Measurements from ENCODE around the gene DPF3. TPM values are rescaled to one million over a fixed set of nuclear protein-coding genes. Genes with fewer than 3 reads are reported as not detected.

Gene DPF3
- total RNA-seq, 1 donor from 2014 or later = 0.11 TPM

DNA sequence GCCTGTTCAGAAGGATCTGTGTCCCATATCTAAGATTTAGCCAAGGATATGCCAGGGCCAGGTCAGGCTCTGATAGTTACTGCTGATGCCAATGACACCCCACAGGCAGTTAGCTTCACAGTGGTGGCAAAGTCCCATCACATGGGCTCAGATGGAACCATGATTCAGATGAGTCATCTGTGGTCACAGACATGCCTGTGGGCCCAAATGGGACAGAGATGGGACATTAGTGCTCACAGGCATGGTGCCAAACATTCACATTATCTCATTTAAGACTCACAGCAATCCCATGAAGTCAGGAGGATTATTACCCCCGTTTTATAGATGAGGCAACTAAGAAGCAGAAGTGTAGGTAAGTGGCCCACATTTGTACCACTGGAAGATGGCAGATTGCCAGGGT lies 207.8 kb downstream of the DPF3 start:
- H3K4me1 ChIP-seq = no peaks in the 10 kb centered on the region
- no peak overlapping the region for H3K4me3 ChIP-seq
- no peaks in the 10 kb centered on the region for H3K27me3 ChIP-seq
- no peaks in the 10 kb centered on the region for H3K36me3 ChIP-seq
- TF ChIP-seq, protein P1, sequence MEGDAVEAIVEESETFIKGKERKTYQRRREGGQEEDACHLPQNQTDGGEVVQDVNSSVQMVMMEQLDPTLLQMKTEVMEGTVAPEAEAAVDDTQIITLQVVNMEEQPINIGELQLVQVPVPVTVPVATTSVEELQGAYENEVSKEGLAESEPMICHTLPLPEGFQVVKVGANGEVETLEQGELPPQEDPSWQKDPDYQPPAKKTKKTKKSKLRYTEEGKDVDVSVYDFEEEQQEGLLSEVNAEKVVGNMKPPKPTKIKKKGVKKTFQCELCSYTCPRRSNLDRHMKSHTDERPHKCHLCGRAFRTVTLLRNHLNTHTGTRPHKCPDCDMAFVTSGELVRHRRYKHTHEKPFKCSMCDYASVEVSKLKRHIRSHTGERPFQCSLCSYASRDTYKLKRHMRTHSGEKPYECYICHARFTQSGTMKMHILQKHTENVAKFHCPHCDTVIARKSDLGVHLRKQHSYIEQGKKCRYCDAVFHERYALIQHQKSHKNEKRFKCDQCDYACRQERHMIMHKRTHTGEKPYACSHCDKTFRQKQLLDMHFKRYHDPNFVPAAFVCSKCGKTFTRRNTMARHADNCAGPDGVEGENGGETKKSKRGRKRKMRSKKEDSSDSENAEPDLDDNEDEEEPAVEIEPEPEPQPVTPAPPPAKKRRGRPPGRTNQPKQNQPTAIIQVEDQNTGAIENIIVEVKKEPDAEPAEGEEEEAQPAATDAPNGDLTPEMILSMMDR (IDR thresholded peaks at IDR 0.05) = no peak
- intact Hi-C loops (cut with DNase I) = no loop called here
- H3K27ac ChIP-seq = no peak overlapping the region
- no peaks in the 10 kb centered on the region for H3K9me3 ChIP-seq
- no peak for DNase-seq (ENCODE audit: low spot score in 2 of 2)

DNA sequence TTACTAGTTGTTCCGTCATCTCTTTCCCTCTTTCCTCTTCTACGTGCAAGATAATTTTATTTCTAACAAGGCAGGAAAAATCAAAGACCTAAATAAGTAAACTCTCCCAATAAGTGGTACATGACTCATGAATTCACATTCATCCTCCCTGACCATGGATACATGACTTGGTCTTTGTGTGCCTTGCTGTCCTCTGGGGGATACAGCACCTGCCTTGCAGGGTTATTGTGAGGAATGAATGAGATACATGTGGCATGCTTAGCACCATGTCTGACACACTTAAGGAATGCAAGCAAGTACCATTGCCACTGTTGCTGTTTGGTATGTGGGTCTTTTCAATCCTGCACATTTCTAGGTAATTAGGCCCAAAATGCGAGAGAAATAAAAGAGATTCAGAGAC lies 208.4 kb downstream of the DPF3 start:
- TF ChIP-seq, protein P1 (IDR thresholded peaks at IDR 0.05) = no peak
- Histone ChIP-seq H3K4me3 (no peak overlapping the region), H3K27ac (no peak overlapping the region), H3K9me3 (no peaks in the 10 kb centered on the region), H3K27me3 (no peaks in the 10 kb centered on the region), H3K36me3 (no peaks in the 10 kb centered on the region), H3K4me1 (no peaks in the 10 kb centered on the region)
- no peak for DNase-seq (ENCODE audit: low spot score in 2 of 2)
- intact Hi-C loops (cut with DNase I) = no loop called here

DNA sequence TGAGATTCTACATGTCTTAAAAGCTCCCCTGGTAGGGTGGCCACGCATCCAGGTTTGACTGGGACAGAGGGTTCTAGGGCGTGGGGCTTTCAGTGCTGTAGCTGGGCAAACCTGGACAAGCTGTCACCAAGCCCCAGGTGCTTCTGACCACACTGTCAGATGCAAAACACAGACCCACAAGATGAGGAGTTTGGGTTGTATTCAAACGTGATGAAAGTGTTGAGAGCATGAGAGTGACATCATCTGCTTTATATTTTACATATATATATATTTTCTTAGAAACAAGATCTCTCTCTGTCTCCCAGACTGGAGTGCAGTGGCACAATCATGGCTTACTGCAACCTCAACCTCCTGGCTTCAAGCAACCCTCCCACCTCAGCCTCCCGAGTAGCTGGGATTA lies 210.1 kb downstream of the DPF3 start:
- H3K27me3 ChIP-seq = no peaks in the 10 kb centered on the region
- no peak overlapping the region for H3K4me3 ChIP-seq
- TF ChIP-seq, protein P1 (IDR thresholded peaks at IDR 0.05) = no peak
- no peaks in the 10 kb centered on the region for H3K36me3 ChIP-seq
- no peaks in the 10 kb centered on the region for H3K9me3 ChIP-seq
- no peak for DNase-seq (ENCODE audit: low spot score in 2 of 2)
- no peaks in the 10 kb centered on the region for H3K4me1 ChIP-seq
- intact Hi-C loops (cut with DNase I) = no loop called here
- no peak overlapping the region for H3K27ac ChIP-seq

DNA sequence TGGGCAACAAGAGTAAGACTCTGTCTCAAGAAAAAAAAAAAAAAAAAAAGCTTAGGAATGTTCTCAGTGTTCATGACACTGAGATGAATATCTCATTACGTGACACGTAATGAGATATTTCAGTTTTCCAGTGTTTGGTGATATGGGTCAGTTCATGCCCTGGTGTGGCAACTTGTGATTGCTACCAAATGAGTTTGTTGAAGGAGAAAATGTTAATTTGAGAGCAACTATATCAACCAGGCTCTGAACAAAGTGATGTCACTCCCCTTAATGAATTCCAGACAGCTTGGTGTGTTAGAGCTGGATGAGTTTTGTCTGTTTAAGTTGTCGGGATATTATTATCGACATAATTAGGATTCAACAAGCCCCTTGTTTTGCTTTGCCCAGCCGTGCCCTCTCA lies 211.7 kb downstream of the DPF3 start:
- Histone ChIP-seq H3K36me3 (no peaks in the 10 kb centered on the region), H3K4me1 (no peaks in the 10 kb centered on the region), H3K27ac (no peak overlapping the region), H3K4me3 (no peak overlapping the region), H3K27me3 (no peaks in the 10 kb centered on the region), H3K9me3 (no peaks in the 10 kb centered on the region)
- TF ChIP-seq, protein P1 (IDR thresholded peaks at IDR 0.05) = no peak
- intact Hi-C loops (cut with DNase I) = no loop called here
- no peak for DNase-seq (ENCODE audit: low spot score in 2 of 2)

DNA sequence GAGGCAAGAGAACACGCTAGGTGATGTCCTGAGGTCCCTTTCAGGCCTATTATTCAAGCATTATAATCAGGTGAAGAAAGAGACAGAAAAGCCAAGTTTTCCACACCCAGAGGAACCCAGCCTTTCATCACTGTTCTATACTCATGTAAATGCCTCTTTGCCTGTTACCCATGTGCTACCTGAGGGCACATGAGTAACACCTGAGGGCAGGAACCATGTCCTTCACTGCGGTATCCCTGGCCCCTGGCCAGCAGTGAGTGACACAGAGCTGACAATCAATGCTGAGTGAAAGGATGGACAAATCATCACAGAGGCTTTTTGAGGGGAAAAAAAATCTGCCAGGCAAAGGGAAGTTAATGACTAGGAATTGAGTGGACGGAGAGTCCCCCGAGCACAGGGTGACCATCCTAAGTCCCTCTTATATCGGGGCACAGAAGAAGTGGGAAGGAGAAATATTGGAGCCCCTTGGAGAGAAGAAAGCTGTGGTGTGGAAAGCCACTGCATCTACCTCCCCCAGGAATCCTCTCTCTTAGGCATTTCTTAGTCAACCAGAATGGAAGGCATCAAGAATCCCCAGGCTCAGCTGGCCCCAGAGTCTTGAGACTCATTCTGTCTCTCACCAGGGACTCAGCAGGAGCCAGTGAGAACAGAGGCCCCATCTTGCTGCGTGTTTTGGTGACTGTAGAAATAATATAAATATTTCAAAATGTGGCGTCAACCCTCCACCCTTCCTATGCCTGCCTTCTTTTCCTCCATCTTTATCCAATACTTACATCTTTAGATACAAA lies 212.9 kb downstream of the DPF3 start:
- Histone ChIP-seq H3K4me1 (no peaks in the 10 kb centered on the region), H3K9me3 (no peaks in the 10 kb centered on the region), H3K27ac (no peak overlapping the region), H3K4me3 (no peak overlapping the region), H3K27me3 (no peaks in the 10 kb centered on the region), H3K36me3 (no peaks in the 10 kb centered on the region)
- intact Hi-C loops (cut with DNase I) = no loop called here
- no peak for DNase-seq (ENCODE audit: low spot score in 2 of 2)
- TF ChIP-seq, protein P1 (IDR thresholded peaks at IDR 0.05) = no peak

All from ascending aorta (tissue), 2 donors.